NCI-H1436 (cell line): Measurements from ENCODE around the gene PCP2.
A peak's percentile ranks its signal among the peaks of the same experiment; 100 is the strongest.

Experiments
- DNase-seq: peaks from one replicate; lab custom pipeline; 2025; lab: John Stamatoyannopoulos, UW

Gene PCP2

GRCh38 chr19:7596211-7596937 lies 37.1 kb downstream of the PCP2 start:
- no peak for DNase-seq

DNA sequence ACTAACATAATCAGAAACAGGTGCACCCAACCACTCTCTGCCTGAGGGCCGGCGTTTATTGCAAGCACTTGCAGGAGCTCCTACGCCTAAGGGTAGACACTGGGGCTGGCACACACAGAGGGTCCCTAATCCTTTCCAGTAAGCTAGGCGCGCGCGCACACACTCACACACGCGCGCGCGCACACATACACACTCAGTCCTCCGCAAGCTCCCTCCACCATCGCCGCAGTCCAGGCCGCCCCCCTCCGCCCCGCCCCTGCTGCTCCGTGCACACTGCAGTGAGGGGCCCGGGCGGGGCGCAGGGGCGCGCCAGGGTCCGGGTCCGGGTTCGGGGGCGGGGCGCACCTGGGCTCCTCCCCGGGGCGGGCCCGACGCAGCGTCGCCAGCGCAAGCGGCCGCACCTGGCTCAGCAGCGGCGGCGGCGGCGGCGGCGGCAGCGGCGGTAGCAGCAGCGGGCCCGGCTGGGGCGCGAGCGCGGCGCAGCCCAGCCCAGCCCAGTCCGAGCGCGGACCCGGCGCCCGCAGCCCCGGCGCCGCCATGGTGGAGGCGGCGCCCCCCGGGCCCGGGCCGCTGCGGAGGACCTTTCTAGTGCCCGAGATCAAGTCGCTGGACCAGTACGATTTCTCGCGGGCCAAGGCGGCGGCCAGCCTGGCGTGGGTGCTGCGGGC lies 37.9 kb downstream of the PCP2 start, which contains the start of gene CAMSAP3:
Gene CAMSAP3, plus strand, starts transcription at position 398 of the 668 bp plus-strand sequence. Its CDS starts 140 bp downstream, at position 538.
- peak; percentile 81 for DNase-seq

GRCh38 chr19:7590256-7590655 lies 43.3 kb downstream of the PCP2 start:
- no peak for DNase-seq

- no peak for DNase-seq
These were observed 43.7 kb downstream of the PCP2 start for GRCh38 chr19:7589822-7590221.

- no peak for DNase-seq
These were observed 51.1 kb downstream of the PCP2 start for GRCh38 chr19:7582446-7582845.
